Rectal smooth muscle tissue (tissue), 1 donor: Measurements from ENCODE around the gene MYMK.
"Not testable (repeated sequence)": the region's sequence is repeated elsewhere in the genome, so short reads cannot be mapped to it uniquely, and the experiment has no call there.

ENCODE experiments used
- H3K27ac ChIP-seq: one replicate; pipeline ENCODE4 v1.7.0; 2013; ENCODE audit warnings: low read depth, low read length, inconsistent platforms
- H3K27me3 ChIP-seq: one replicate; pipeline ENCODE4 v1.7.0; 2013; ENCODE audit warnings: low read length; ENCODE audit not compliant: control insufficient read depth, insufficient read depth
- H3K36me3 ChIP-seq: one replicate; pipeline ENCODE4 v1.7.0; 2013; ENCODE audit warnings: low read length; ENCODE audit not compliant: control insufficient read depth, insufficient read depth
- H3K4me1 ChIP-seq: one replicate; pipeline ENCODE4 v1.7.0; 2013; ENCODE audit warnings: low read length; ENCODE audit not compliant: control insufficient read depth, insufficient read depth
- H3K4me3 ChIP-seq: one replicate; pipeline ENCODE4 v1.7.0; 2013; ENCODE audit warnings: low read length
- H3K9ac ChIP-seq: one replicate; pipeline ENCODE4 v1.7.0; 2013; ENCODE audit warnings: low read length

The MYMK gene

GRCh38 chr9:133564451-133565116 lies 39.8 kb upstream of the MYMK start:
- Histone ChIP-seq H3K4me1 (peaks cover 21% of the 10 kb centered on the region), H3K27me3 (peaks cover 5% of the 10 kb centered on the region), H3K36me3 (peaks cover 2% of the 10 kb centered on the region), H3K4me3 (no peak overlapping the region), H3K27ac (peak overlapping the region; percentile 81), H3K9ac (no peak overlapping the region)

- not testable (repeated sequence) for H3K9ac ChIP-seq, H3K27ac ChIP-seq, H3K27me3 ChIP-seq, H3K36me3 ChIP-seq, H3K4me3 ChIP-seq
- peaks cover 21% of the 10 kb centered on the region for H3K4me1 ChIP-seq
Measured at GRCh38 chr9:133563814-133564213, 39.1 kb upstream of the MYMK start.

GRCh38 chr9:133563291-133563796 lies 38.6 kb upstream of the MYMK start:
- Histone ChIP-seq H3K27me3 (peaks cover 5% of the 10 kb centered on the region), H3K9ac (no peak overlapping the region), H3K27ac (peak overlapping the region; percentile 40), H3K4me1 (peaks cover 21% of the 10 kb centered on the region), H3K36me3 (peaks cover 2% of the 10 kb centered on the region), H3K4me3 (peak overlapping the region; percentile 41)

- Histone ChIP-seq H3K36me3 (peaks cover 2% of the 10 kb centered on the region), H3K27me3 (peaks cover 5% of the 10 kb centered on the region), H3K9ac (no peak overlapping the region), H3K27ac (peak overlapping the region; percentile 40), H3K4me1 (peaks cover 21% of the 10 kb centered on the region), H3K4me3 (no peak overlapping the region)
Measured at GRCh38 chr9:133562611-133563290, 38.0 kb upstream of the MYMK start.

GRCh38 chr9:133561976-133562554 lies 37.3 kb upstream of the MYMK start:
- peaks cover 5% of the 10 kb centered on the region for H3K27me3 ChIP-seq
- no peak overlapping the region for H3K9ac ChIP-seq
- peaks cover 21% of the 10 kb centered on the region for H3K4me1 ChIP-seq
- H3K4me3 ChIP-seq, result no peak overlapping the region
- H3K27ac ChIP-seq, result no peak overlapping the region
- H3K36me3 ChIP-seq, result peaks cover 2% of the 10 kb centered on the region

GRCh38 chr9:133560944-133561343 lies 36.2 kb upstream of the MYMK start:
- H3K27me3 ChIP-seq, result peaks cover 5% of the 10 kb centered on the region
- H3K4me1 ChIP-seq, result peaks cover 20% of the 10 kb centered on the region
- peaks cover 2% of the 10 kb centered on the region for H3K36me3 ChIP-seq
- no peak overlapping the region for H3K9ac ChIP-seq
- H3K27ac ChIP-seq, result no peak overlapping the region
- no peak overlapping the region for H3K4me3 ChIP-seq

- Histone ChIP-seq H3K27me3 (peaks cover 5% of the 10 kb centered on the region), H3K4me1 (peaks cover 17% of the 10 kb centered on the region), H3K4me3 (no peak overlapping the region), H3K36me3 (peaks cover 2% of the 10 kb centered on the region), H3K27ac (no peak overlapping the region), H3K9ac (no peak overlapping the region)
Measured at GRCh38 chr9:133560311-133560710, 35.6 kb upstream of the MYMK start.

GRCh38 chr9:133558191-133559126 lies 33.7 kb upstream of the MYMK start:
- H3K4me3 ChIP-seq, result no peak overlapping the region
- no peak overlapping the region for H3K9ac ChIP-seq
- H3K4me1 ChIP-seq, result peaks cover 10% of the 10 kb centered on the region
- H3K27ac ChIP-seq, result no peak overlapping the region
- peaks cover 1% of the 10 kb centered on the region for H3K36me3 ChIP-seq
- peaks cover 5% of the 10 kb centered on the region for H3K27me3 ChIP-seq

GRCh38 chr9:133557581-133557980 lies 32.8 kb upstream of the MYMK start:
- no peaks in the 10 kb centered on the region for H3K36me3 ChIP-seq
- no peak overlapping the region for H3K4me3 ChIP-seq
- peaks cover 6% of the 10 kb centered on the region for H3K4me1 ChIP-seq
- no peak overlapping the region for H3K27ac ChIP-seq
- H3K9ac ChIP-seq, result no peak overlapping the region
- no peaks in the 10 kb centered on the region for H3K27me3 ChIP-seq

GRCh38 chr9:133556354-133556753 lies 31.6 kb upstream of the MYMK start:
- Histone ChIP-seq H3K27me3 (no peaks in the 10 kb centered on the region), H3K4me1 (peaks cover 6% of the 10 kb centered on the region), H3K4me3 (no peak overlapping the region), H3K9ac (no peak overlapping the region), H3K36me3 (no peaks in the 10 kb centered on the region), H3K27ac (no peak overlapping the region)

- no peak overlapping the region for H3K9ac ChIP-seq
- no peak overlapping the region for H3K4me3 ChIP-seq
- no peak overlapping the region for H3K27ac ChIP-seq
- H3K27me3 ChIP-seq, result no peaks in the 10 kb centered on the region
- H3K36me3 ChIP-seq, result no peaks in the 10 kb centered on the region
- H3K4me1 ChIP-seq, result peaks cover 1% of the 10 kb centered on the region
Measured at GRCh38 chr9:133554729-133555128, 30.0 kb upstream of the MYMK start.
